ENCODE measurements around the gene RDM1.

DNA sequence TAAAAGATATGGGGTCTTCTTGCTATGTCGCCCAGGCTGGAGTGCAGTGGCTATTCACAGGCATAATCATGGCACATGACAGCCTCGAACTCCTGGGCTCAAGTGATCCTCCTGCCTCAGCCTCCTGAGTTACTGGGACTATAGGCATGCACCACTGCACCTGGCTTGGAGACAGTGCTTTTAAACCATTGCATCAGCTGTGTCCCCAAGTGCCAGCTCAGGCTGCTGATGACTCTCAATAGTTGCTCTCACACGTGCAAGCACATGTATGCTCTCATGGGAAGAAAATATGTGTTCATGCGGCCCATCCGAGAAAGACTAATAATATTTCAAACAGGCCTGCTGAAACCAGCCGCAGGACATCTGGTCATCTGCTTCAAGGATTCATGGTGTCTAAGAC is 42.0 kb upstream of the RDM1 start:
- TF ChIP-seq EZH2 (IDR thresholded peaks at IDR 0.05; ENCODE audit: borderline replicate concordance, low read depth, low read length, poor library complexity, severe bottlenecking), result no peak
- TF ChIP-seq, protein P1, sequence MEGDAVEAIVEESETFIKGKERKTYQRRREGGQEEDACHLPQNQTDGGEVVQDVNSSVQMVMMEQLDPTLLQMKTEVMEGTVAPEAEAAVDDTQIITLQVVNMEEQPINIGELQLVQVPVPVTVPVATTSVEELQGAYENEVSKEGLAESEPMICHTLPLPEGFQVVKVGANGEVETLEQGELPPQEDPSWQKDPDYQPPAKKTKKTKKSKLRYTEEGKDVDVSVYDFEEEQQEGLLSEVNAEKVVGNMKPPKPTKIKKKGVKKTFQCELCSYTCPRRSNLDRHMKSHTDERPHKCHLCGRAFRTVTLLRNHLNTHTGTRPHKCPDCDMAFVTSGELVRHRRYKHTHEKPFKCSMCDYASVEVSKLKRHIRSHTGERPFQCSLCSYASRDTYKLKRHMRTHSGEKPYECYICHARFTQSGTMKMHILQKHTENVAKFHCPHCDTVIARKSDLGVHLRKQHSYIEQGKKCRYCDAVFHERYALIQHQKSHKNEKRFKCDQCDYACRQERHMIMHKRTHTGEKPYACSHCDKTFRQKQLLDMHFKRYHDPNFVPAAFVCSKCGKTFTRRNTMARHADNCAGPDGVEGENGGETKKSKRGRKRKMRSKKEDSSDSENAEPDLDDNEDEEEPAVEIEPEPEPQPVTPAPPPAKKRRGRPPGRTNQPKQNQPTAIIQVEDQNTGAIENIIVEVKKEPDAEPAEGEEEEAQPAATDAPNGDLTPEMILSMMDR (conservative IDR thresholded peaks at IDR 0.05; ENCODE audit: low read depth, low read length), result no peak

All from A673 (cell line).